HL-60 (cell line): Measurements from ENCODE around the gene WSB2.

Experiments
- DNase-seq, 2 experiments: peaks; one replicate each; pipeline ENCODE4 v3.0.0-alpha.2; 2010 to 2020; ENCODE audit warnings: low read depth in 1 of 2, low spot score in 1 of 2
- H3K27ac ChIP-seq: fragments of 250-450 bp; sonication (Bioruptor Pico); replicated peaks from 2 replicates; pipeline ENCODE4 v1.5.1; 2020; ENCODE audit warnings: mild to moderate bottlenecking, moderate library complexity
- H3K27me3 ChIP-seq: fragments of 250-450 bp; sonication (Bioruptor Pico); 2 replicates; pipeline ENCODE4 v1.5.1; 2021; ENCODE audit warnings: mild to moderate bottlenecking, moderate library complexity; ENCODE audit not compliant: insufficient read depth, poor library complexity, severe bottlenecking
- H3K4me3 ChIP-seq: replicated peaks from 2 replicates; pipeline ENCODE4 v1.5.1; 2011; ENCODE audit warnings: mild to moderate bottlenecking, control low read depth, low read length; ENCODE audit not compliant: insufficient read depth
- GABPA ChIP-seq: IDR thresholded peaks from 2 replicates; pipeline ENCODE4 v1.6.1; 2012; ENCODE audit warnings: low read depth
- POLR2AphosphoS5 ChIP-seq: IDR thresholded peaks from 2 replicates; pipeline ENCODE4 v1.6.1; 2012; ENCODE audit warnings: low read depth
- SPI1 ChIP-seq: IDR thresholded peaks from 2 replicates; pipeline ENCODE4 v1.6.1; 2012; ENCODE audit warnings: low read depth, mild to moderate bottlenecking, borderline replicate concordance
- TF ChIP-seq, protein P1 (sequence below): IDR thresholded peaks from 2 replicates; pipeline ENCODE4 v1.6.1; 2012; ENCODE audit warnings: low read depth; ENCODE audit not compliant: insufficient replicate concordance
- TF ChIP-seq, protein P2 (sequence below): IDR thresholded peaks from one replicate; pipeline ENCODE4 v1.5.1; 2011; ENCODE audit warnings: low read length, control low read depth, inconsistent platforms; ENCODE audit not compliant: insufficient read depth

WSB2 gene

DNA sequence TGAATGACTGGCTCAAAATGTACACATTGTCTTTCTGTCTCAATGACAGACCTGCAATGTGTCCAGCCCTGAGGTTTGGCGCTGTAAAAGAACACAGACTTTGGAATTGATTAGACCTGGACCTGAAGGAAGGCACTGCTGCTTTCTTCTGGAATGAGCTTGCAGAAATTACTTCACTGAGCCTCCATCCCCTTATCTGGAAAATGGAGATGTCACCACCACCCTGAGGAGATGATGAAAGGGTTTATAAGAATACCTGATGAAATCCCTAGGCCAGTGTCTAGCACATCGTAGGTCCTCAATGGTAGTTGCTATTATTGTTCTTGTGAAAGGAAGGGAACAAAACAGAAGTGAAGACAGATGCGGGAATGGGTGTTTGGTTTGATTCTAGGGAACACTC is 9.7 kb upstream of the WSB2 start:
- TF ChIP-seq, protein P1, sequence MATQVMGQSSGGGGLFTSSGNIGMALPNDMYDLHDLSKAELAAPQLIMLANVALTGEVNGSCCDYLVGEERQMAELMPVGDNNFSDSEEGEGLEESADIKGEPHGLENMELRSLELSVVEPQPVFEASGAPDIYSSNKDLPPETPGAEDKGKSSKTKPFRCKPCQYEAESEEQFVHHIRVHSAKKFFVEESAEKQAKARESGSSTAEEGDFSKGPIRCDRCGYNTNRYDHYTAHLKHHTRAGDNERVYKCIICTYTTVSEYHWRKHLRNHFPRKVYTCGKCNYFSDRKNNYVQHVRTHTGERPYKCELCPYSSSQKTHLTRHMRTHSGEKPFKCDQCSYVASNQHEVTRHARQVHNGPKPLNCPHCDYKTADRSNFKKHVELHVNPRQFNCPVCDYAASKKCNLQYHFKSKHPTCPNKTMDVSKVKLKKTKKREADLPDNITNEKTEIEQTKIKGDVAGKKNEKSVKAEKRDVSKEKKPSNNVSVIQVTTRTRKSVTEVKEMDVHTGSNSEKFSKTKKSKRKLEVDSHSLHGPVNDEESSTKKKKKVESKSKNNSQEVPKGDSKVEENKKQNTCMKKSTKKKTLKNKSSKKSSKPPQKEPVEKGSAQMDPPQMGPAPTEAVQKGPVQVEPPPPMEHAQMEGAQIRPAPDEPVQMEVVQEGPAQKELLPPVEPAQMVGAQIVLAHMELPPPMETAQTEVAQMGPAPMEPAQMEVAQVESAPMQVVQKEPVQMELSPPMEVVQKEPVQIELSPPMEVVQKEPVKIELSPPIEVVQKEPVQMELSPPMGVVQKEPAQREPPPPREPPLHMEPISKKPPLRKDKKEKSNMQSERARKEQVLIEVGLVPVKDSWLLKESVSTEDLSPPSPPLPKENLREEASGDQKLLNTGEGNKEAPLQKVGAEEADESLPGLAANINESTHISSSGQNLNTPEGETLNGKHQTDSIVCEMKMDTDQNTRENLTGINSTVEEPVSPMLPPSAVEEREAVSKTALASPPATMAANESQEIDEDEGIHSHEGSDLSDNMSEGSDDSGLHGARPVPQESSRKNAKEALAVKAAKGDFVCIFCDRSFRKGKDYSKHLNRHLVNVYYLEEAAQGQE, result no peak
- no peak for TF ChIP-seq POLR2AphosphoS5
- TF ChIP-seq, protein P2, sequence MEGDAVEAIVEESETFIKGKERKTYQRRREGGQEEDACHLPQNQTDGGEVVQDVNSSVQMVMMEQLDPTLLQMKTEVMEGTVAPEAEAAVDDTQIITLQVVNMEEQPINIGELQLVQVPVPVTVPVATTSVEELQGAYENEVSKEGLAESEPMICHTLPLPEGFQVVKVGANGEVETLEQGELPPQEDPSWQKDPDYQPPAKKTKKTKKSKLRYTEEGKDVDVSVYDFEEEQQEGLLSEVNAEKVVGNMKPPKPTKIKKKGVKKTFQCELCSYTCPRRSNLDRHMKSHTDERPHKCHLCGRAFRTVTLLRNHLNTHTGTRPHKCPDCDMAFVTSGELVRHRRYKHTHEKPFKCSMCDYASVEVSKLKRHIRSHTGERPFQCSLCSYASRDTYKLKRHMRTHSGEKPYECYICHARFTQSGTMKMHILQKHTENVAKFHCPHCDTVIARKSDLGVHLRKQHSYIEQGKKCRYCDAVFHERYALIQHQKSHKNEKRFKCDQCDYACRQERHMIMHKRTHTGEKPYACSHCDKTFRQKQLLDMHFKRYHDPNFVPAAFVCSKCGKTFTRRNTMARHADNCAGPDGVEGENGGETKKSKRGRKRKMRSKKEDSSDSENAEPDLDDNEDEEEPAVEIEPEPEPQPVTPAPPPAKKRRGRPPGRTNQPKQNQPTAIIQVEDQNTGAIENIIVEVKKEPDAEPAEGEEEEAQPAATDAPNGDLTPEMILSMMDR, result no peak
- no peak for TF ChIP-seq GABPA
- DNase-seq, result no peak

DNA sequence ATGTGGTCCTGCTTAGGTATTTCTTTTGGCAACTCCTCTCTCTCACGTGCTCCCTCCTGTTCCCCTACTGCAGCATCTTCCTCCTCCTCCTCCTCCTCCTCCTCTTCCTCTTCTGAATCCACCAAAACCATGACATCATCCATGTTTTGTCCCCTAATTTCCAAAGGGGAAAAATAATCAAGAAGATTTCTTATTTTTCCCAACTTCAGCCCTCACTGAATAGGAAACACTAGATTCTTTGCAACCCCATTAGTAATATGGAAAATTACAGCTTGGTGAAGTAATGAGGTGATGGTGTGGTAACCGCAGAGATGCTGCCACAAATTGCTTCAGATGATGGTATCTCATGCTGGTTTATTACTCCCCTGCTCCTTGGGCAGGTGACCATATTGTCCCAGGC is 7.5 kb upstream of the WSB2 start:
- TF ChIP-seq, protein P2, result no peak
- no peak for TF ChIP-seq POLR2AphosphoS5
- TF ChIP-seq, protein P1, result no peak
- TF ChIP-seq GABPA, result no peak
- TF ChIP-seq SPI1, result no peak
- H3K27me3 ChIP-seq, result no peaks in the 10 kb centered on the region
- no peak overlapping the region for H3K4me3 ChIP-seq
- no peak for DNase-seq
- H3K27ac ChIP-seq, result no peak overlapping the region

More for the DNA sequence above, 9.7 kb upstream of the WSB2 start:
- H3K27ac ChIP-seq, result no peak overlapping the region
- no peak overlapping the region for H3K4me3 ChIP-seq
- no peaks in the 10 kb centered on the region for H3K27me3 ChIP-seq

DNA sequence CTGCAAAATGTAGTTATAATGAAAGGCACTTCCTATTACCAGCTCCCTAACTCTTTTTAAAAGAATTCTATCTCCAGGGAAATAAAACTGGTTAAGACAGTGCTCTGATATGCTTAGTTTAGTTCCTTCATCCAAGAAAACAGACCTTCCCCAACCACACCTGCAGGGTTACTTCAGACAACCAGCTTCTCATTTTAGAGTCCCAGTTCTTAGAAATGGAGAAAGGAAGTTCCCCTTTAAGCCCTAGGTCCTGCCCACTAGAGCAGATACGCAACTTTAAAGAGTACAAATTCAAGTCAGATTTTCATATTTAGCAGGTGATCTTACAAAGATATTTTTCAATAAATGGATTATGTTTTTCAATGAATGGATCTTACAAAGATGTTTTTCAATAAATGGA is 4.4 kb upstream of the WSB2 start:
- DNase-seq, result peak in 1 of 2 experiments; percentile 29
- TF ChIP-seq POLR2AphosphoS5, result no peak
- TF ChIP-seq SPI1, result peak; percentile 64; the same call in 1 of the 2 replicates
- Histone ChIP-seq H3K4me3 (no peak overlapping the region), H3K27ac (no peak overlapping the region), H3K27me3 (peaks cover 14% of the 10 kb centered on the region)

DNA sequence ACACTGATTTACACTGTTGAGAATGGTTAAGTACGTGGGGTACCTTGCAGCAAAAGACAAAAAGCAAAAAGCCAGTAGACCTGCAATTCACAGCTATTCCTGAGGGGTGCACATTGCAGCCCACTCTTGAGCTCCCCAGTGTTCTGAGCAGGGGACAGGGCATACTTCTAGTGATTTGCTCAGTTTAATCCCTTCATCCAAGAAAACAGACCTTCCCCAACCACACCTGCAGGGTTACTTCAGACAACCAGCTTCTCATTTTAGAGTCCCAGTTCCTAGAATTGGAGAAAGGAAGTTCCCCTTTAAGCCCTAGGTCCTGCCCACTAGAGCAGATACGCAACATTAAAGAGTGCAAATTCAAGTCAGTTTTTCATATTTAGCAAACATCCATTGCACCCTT is 3.6 kb upstream of the WSB2 start:
- no peak for DNase-seq
- Histone ChIP-seq H3K4me3 (no peak overlapping the region), H3K27me3 (peaks cover 19% of the 10 kb centered on the region), H3K27ac (no peak overlapping the region)
- no peak for TF ChIP-seq GABPA
- no peak for TF ChIP-seq POLR2AphosphoS5
- TF ChIP-seq, protein P1, result no peak
- no peak; the same call in 1 of the 2 replicates for TF ChIP-seq SPI1
- TF ChIP-seq, protein P2, result no peak
